G401 (cell line): ENCODE results near the gene MRTFB. TPM values are rescaled to one million over a fixed set of nuclear protein-coding genes. Genes with fewer than 3 reads are reported as not detected.

Experiments used
- DNase-seq: peaks from one replicate; pipeline ENCODE4 v3.0.0-alpha.2; 2015; ENCODE audit warnings: low spot score
- in situ Hi-C: cut with HindIII; loops from 2 replicates; pipeline ENCODE4 v1.10.0; 2016; ENCODE audit warnings: low sequenced_read_pairs, mixed read lengths
- total RNA-seq: library from RNA; depleted of rRNA; stranded (reverse); fragments of >200 nt; shearing (Covaris generic); gene quantifications from 2 replicates; pipeline ENCODE4 v1.2.3, GENCODE V29; 2014

The MRTFB gene
- total RNA-seq, 1 experiment from 2014 or later = 6.4 TPM

- in situ Hi-C loops = no loop called here
- DNase-seq = no peak
Measured at GRCh38 chr16:14291286-14291685, 220.2 kb downstream of the MRTFB start.

GRCh38 chr16:14292051-14292825, 221.1 kb downstream of the MRTFB start:
- no peak for DNase-seq
- in situ Hi-C loops = no loop called here

DNA sequence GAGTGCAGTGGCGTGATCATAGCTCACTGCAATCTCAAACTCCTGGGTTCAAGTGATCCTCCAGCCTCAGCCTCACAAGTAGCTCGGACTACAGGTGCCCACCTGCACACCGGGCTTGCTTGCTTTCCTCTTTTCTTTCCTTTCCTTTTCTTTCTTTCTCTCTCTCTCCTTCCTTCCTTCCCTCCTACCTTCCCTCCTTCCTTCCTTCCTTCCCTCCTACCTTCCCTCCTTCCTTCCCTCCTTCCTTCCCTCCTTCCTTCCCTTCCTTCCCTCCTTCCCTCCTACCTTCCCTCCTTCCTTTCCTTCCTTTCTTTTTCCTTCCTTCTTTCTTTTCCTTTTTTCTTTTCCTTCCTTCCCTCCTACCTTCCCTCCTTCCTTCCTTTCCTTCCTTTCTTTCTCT, 225.5 kb downstream of the MRTFB start:
- in situ Hi-C loops = no loop called here
- DNase-seq = no peak

- in situ Hi-C loops = no loop called here
- no peak for DNase-seq
Measured at GRCh38 chr16:14298374-14299122, 227.4 kb downstream of the MRTFB start.

- in situ Hi-C loops = no loop called here
- peak; percentile 51 for DNase-seq
Measured at GRCh38 chr16:14300705-14301168, 229.6 kb downstream of the MRTFB start.

DNA sequence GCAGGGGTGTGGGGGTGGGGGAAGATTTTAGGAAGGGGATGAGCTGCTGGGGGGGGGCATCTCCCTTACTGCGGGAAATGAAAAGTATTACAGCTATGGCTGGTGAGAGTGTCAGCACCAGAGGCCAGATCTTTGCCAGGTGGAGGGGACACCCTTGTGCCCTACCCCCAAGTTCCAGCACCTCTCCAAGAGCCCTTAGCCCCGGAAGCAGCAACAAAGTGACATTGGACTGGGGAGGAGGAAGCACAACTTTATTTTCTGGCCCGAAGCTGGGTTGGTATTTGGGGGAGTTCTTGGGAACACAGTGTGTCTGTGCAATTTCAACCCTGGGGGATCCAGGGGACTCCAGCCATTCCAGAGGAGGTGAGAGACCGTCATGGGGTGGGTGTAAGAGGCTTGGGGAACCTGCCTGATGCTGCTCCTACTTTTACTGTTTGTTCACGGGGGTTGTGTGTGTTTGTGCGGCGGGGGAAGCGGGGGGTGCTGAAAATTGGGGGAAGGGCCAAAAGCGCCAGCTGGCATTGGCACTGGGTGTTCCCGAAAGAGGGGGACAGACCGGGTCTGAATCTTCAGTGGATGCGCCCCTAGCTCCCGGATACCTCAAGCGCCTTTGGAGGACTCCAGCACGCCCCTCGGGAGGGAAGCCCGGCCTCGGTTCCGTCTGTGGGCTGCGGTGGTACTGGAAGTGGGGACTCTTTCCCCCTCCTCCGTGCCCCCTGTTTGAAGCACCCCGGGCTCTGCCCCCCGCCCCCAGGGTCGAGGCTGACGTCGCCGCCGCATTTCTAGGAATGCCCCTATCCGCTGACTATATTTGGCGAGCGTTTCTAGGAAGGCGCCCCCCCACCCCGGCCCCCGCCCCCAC, 230.3 kb downstream of the MRTFB start:
- in situ Hi-C loops = no loop called here
- DNase-seq = no peak

DNA sequence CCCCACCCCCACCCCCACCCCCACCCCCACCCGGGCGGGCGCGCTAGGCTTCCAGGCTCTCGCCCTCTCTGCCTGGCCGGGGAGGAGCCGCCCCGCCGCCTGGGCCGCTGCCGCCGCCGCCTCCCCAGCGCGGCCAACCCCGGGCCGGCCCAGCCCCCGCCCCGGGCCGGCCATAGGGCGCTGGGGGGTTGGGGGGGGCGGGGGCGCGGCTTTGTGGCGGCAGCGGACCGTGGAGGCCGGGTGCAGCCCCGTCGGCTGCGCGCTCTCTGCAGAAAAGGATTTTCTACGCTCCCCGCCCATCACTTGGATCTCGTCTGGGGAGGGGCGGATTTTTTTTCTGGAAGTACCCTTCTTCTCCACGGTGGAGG, 230.9 kb downstream of the MRTFB start:
- no peak for DNase-seq
- in situ Hi-C loops = no loop called here

DNA sequence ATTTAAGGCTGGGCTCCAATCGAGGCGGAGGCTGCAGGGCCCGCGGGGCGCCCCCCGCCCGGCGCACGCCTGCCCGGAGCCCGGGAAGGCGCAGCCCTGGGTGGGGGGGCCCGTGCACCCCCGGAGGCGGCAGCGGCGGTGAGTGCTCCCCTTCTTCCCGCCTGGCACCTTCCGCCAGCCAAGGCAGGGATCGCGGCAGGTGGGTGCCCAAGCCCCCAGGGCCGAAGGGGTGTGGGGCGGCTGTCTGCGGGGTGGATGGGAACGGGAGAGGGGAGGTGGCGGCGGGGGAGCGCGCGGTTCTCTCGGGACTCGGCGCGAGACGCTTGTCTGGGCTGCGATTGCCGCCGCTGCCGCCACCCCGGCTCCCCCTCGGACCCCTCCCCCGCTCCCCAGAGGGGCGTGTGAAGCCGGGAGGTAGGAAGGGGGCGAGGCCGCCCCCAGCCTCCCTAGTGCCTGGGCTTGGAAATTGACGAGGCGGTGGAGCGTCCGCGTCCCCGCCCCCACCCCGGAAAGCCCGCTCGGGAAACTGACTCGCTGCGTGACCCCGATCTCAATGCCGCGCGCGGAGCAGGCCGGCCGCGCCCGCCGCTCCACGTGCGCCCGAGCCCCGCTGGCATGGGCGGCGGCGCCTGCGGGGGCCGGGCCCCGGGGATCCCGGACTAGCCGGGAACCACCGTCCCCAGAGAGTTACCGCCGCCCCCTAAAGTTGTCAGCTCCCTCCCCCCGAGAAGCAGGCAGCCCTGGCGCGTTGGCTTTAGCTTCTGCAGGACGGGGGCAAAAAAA, 231.5 kb downstream of the MRTFB start:
- DNase-seq = no peak
- in situ Hi-C loops = no loop called here

GRCh38 chr16:14303182-14303618, 232.1 kb downstream of the MRTFB start:
- in situ Hi-C loops = no loop called here
- DNase-seq = no peak

DNA sequence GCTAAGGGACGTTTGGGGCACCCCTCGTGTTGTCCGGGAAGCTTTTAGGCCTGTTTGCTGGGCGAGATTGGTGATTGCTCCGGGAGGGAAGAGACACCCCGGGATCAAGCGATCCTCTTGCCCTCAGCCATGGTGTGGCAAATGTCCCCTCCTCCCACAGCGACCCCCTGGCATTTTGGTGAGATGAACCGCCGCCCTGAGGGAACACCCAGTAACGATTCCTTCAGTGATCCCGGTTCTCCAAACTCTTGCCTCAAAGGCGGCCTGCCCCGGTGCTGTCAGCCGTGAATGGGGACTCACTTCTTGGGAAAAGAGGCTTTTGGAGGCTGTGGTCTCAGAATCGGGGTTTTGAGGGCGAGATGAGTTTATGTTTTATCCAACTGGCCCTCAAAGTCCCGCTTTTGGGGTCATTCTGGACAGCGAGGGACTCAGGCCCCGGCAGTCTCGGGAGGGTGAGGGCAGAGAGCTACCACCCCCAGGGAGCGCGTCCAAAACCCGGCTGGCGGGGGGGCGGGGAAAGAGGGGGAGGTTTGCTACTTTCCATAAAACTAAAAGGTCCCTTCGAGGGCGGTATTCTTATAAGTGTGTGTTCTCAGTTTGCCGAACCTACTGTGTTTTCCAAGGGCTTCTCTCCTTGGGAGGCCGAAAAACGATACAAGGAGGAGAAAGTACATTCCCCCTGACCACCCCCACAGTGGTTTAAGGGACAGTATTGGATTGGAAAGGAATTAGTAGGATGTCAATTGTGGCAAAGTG, 232.7 kb downstream of the MRTFB start:
- in situ Hi-C loops = no loop called here

DNA sequence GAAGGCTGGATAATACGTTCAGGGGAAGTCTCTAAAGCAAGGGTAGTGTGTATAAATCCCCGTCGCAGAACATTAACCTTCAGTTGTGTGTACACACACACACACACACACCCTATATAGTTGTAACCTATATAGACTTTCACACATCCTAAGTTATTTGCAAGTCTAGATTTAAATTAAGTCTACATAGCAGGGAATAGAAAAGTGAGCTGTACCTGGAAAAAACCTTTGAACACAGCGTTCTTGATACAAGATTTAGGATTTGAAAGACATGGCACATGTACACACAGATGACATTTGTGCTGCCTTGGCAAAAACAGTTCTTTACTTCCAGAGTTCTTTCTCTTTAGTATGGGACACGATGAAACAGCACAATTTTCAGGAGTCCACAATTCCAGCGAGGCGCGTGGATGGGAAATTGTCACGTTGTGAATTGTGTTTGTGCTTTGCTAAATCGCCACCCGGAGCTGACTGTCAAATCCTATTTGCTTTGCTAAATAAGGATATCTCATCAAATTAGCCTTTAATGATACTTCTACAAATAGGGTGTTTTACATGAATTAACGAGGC, 233.9 kb downstream of the MRTFB start:
- in situ Hi-C loops = no loop called here
- no peak for DNase-seq

More for the DNA sequence above, 232.7 kb downstream of the MRTFB start:
- DNase-seq = no peak

DNA sequence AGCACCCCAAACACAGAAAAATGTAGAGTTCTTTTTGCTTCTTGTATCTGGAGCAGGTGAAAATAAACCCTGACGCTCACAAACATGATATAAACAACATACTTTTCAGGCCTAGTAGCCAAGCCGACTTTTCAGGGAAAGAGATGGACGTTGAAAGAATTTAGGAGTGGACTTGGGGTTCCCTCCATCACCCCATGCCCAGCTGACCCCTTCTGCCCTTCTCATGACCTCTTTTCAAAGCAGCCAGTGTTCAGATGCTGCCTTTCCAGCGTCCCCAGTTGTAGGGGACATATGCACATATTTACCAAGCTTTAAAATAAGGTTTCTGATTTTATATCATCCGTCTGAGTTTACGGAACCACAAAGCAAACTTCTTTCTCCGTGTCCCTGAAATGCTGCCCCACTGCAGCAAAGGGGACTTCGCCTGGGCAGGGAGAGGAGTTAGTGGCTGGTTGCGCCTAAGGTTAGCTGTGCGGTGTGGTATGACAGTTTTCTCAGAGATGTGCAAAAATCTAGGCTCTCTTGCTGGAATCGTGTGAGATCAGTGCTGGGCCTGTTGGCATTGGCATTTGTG, 235.5 kb downstream of the MRTFB start:
- in situ Hi-C loops = no loop called here
- DNase-seq = no peak

GRCh38 chr16:14307059-14307526, 236.0 kb downstream of the MRTFB start:
- in situ Hi-C loops = no loop called here
- DNase-seq = no peak

DNA sequence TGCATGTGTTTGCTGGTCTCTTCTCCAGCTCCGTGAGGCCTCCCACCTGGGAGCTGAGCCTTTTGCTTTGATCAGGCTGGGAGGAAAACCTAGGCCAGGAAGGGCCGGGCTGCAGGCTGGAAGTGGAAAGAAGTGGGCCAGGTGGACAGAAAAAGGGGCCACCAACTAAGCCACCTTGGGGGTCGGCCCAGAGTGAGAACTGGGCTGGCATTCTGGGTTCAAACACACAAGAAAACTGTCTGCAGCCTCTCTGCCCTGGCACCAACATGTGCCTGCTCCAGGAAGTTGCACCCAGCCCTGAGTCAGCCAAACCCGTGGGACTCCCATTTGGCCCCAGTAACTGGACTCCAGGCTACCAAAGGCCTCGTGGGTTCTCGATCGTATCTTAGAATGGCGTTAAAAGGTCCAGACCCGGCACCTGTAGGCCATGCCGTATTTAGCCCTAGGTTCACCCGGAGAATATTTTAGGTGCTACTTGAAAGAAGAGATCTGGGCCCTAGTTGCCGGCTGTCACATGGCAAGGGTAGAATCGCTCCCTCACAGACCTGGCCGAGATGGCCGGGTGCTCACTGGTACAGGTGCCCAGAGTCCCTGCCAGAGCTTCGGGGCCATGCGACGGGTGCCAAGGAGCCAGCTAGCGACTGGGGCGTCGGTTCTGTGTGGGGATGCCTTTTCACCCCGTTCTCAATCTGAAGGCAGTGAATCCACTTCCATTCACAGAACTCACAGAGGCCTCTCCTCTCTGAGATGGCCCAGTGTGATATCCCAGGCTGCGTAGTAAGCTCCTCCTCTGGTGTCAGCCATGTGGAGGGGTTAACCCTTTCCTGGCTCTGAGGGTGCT, 236.6 kb downstream of the MRTFB start:
- in situ Hi-C loops = no loop called here
- no peak for DNase-seq

GRCh38 chr16:14308368-14308723, 237.2 kb downstream of the MRTFB start:
- in situ Hi-C loops = no loop called here

DNA sequence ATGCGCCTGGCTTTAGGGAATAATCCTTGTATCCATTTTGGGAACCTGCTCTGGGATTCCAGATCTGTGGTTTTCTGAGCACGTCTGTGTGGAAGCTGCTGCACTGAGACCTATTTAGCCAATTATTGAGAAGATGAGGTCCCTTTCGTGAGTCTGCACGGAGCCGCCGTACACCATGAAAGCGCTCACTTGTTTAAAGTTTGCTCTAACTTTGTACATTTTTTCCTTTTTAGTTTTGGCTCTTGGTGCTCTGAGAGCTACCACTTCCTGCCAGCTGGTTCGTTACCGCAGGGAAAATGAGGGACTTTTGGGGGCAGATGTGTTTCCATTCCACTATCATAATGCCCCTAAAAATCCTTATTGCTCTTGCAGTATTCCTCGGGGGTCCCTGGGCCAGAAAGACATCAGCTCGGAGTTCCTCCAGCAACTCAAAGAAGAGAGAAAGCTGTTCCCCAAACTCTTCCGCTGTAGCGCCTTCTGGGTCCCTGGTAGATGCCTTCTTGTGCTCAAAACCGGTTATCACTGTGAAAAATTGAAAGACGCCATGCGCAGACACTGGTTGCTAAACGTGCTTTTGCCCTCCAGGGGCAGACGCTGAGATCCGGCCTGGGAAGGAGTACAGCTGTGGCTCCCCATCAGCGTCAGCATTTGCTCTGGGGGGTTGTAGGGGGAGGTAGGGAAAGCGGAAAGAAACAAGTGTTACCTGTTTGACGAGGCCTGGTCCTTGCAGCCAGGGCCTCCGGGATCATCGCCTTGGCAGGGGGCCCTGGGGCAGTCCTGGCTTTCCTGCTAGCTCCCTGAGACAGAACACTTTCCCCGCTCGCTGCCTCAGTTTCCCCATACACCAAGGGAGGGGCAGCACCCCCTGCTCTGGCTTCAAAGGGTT, 238.1 kb downstream of the MRTFB start:
- no peak for DNase-seq
- in situ Hi-C loops = no loop called here

More at GRCh38 chr16:14308368-14308723, 237.2 kb downstream of the MRTFB start:
- no peak for DNase-seq
